ENCODE results near the gene PRKN.

Gene PRKN

GRCh38 chr6:162151021-162151665, 576.4 kb downstream of the PRKN start:
- no peak for DNase-seq (ENCODE audit: low read depth in 1 of 2, low spot score in 1 of 2)

- no peak for DNase-seq (ENCODE audit: low read depth in 1 of 2, low spot score in 1 of 2)
These were observed 577.3 kb downstream of the PRKN start for GRCh38 chr6:162150295-162150694.

GRCh38 chr6:162149786-162150185, 577.8 kb downstream of the PRKN start:
- no peak for DNase-seq (ENCODE audit: low read depth in 1 of 2, low spot score in 1 of 2)

- no peak for DNase-seq (ENCODE audit: low read depth in 1 of 2, low spot score in 1 of 2)
These were observed 579.8 kb downstream of the PRKN start for GRCh38 chr6:162147805-162148204.

GRCh38 chr6:162147281-162147680, 580.3 kb downstream of the PRKN start:
- DNase-seq (ENCODE audit: low read depth in 1 of 2, low spot score in 1 of 2) = no peak

- no peak for DNase-seq (ENCODE audit: low read depth in 1 of 2, low spot score in 1 of 2)
These were observed 587.2 kb downstream of the PRKN start for GRCh38 chr6:162140251-162140852.

- no peak for DNase-seq (ENCODE audit: low read depth in 1 of 2, low spot score in 1 of 2)
These were observed 601.9 kb downstream of the PRKN start for GRCh38 chr6:162125659-162126058.

- DNase-seq (ENCODE audit: low read depth in 1 of 2, low spot score in 1 of 2) = no peak
These were observed 602.7 kb downstream of the PRKN start for GRCh38 chr6:162124710-162125435.

GRCh38 chr6:162123797-162124196, 603.8 kb downstream of the PRKN start:
- no peak for DNase-seq (ENCODE audit: low read depth in 1 of 2, low spot score in 1 of 2)

GRCh38 chr6:162119341-162119740, 608.2 kb downstream of the PRKN start:
- DNase-seq (ENCODE audit: low read depth in 1 of 2, low spot score in 1 of 2) = no peak

GRCh38 chr6:162118706-162119105, 608.9 kb downstream of the PRKN start:
- DNase-seq (ENCODE audit: low read depth in 1 of 2, low spot score in 1 of 2) = no peak

GRCh38 chr6:162116902-162117525, 610.6 kb downstream of the PRKN start:
- DNase-seq (ENCODE audit: low read depth in 1 of 2, low spot score in 1 of 2) = no peak

GRCh38 chr6:162109480-162110050, 618.0 kb downstream of the PRKN start:
- DNase-seq (ENCODE audit: low read depth in 1 of 2, low spot score in 1 of 2) = no peak

- no peak for DNase-seq (ENCODE audit: low read depth in 1 of 2, low spot score in 1 of 2)
These were observed 619.5 kb downstream of the PRKN start for GRCh38 chr6:162108041-162108440.

GRCh38 chr6:162100096-162100495, 627.5 kb downstream of the PRKN start:
- no peak for DNase-seq (ENCODE audit: low read depth in 1 of 2, low spot score in 1 of 2)

GRCh38 chr6:162099685-162100084, 627.9 kb downstream of the PRKN start:
- no peak for DNase-seq (ENCODE audit: low read depth in 1 of 2, low spot score in 1 of 2)

- DNase-seq (ENCODE audit: low read depth in 1 of 2, low spot score in 1 of 2) = no peak
These were observed 634.6 kb downstream of the PRKN start for GRCh38 chr6:162092816-162093502.

- DNase-seq (ENCODE audit: low read depth in 1 of 2, low spot score in 1 of 2) = no peak
These were observed 636.8 kb downstream of the PRKN start for GRCh38 chr6:162090734-162091133.

- no peak for DNase-seq (ENCODE audit: low read depth in 1 of 2, low spot score in 1 of 2)
These were observed 639.5 kb downstream of the PRKN start for GRCh38 chr6:162088091-162088490.

GRCh38 chr6:162085561-162085960, 642.0 kb downstream of the PRKN start:
- no peak for DNase-seq (ENCODE audit: low read depth in 1 of 2, low spot score in 1 of 2)

GRCh38 chr6:162082520-162082919, 645.0 kb downstream of the PRKN start:
- DNase-seq (ENCODE audit: low read depth in 1 of 2, low spot score in 1 of 2) = no peak

Data from activated T-helper 1 cell treated with anti-CD3 and anti-CD28 coated beads, Interleukin-2, amount 50 U/mL, for 16 hours (primary cell).